GM06990 (cell line): Measurements from ENCODE around the gene RASL10A.

Source experiments
- DNase-seq: peaks from one replicate; pipeline ENCODE4 v3.0.0-alpha.2; 2011; ENCODE audit not compliant: insufficient read length; ENCODE audit errors: extremely low read depth
- H3K27me3 ChIP-seq: replicated peaks from 2 replicates; pipeline ENCODE4 v1.6.0; 2011; ENCODE audit warnings: low read length; ENCODE audit not compliant: control insufficient read depth, insufficient read depth
- H3K36me3 ChIP-seq: 2 replicates; pipeline ENCODE4 v1.5.1; 2011; ENCODE audit warnings: low read length; ENCODE audit not compliant: control insufficient read depth, insufficient read depth
- H3K4me3 ChIP-seq: replicated peaks from 2 replicates; pipeline ENCODE4 v1.5.1; 2011; ENCODE audit warnings: low read depth, mild to moderate bottlenecking, control low read depth, low read length
- TF ChIP-seq, protein P1 (sequence below): IDR thresholded peaks from 2 replicates; pipeline ENCODE4 v1.5.1; 2011; ENCODE audit warnings: low read length, control low read depth, mild to moderate bottlenecking, inconsistent platforms; ENCODE audit not compliant: insufficient read depth, poor library complexity, severe bottlenecking

RASL10A gene

GRCh38 chr22:29325356-29325755 lies 9.9 kb upstream of the RASL10A start:
- TF ChIP-seq, protein P1, sequence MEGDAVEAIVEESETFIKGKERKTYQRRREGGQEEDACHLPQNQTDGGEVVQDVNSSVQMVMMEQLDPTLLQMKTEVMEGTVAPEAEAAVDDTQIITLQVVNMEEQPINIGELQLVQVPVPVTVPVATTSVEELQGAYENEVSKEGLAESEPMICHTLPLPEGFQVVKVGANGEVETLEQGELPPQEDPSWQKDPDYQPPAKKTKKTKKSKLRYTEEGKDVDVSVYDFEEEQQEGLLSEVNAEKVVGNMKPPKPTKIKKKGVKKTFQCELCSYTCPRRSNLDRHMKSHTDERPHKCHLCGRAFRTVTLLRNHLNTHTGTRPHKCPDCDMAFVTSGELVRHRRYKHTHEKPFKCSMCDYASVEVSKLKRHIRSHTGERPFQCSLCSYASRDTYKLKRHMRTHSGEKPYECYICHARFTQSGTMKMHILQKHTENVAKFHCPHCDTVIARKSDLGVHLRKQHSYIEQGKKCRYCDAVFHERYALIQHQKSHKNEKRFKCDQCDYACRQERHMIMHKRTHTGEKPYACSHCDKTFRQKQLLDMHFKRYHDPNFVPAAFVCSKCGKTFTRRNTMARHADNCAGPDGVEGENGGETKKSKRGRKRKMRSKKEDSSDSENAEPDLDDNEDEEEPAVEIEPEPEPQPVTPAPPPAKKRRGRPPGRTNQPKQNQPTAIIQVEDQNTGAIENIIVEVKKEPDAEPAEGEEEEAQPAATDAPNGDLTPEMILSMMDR: no peak
- no peak for DNase-seq
- Histone ChIP-seq H3K36me3 (peaks cover 36% of the 10 kb centered on the region), H3K4me3 (no peak overlapping the region), H3K27me3 (no peaks in the 10 kb centered on the region)

- TF ChIP-seq, protein P1: no peak
- no peaks in the 10 kb centered on the region for H3K27me3 ChIP-seq
- no peak for DNase-seq
- H3K4me3 ChIP-seq: no peak overlapping the region
- peaks cover 21% of the 10 kb centered on the region for H3K36me3 ChIP-seq
Measured at GRCh38 chr22:29323641-29324040, 8.1 kb upstream of the RASL10A start.

DNA sequence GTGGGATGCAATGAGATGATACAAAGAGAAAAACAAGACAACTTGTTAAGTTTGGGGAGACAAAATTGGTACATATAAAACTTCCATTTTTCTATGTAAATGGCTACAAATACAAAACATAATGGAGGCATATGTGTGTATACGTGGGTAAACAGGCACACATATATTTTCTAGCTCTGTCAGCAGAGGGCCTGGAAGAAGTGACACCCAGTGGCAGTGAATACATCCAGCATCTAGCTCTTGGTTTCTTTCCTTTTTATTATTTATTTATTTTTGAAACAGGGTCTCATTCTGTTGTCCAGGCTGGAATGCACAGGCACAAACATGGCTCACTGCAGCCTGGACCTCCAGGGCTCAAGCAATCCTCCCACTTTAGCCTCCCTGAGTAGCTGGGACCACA lies 5.0 kb upstream of the RASL10A start:
- H3K36me3 ChIP-seq: no peaks in the 10 kb centered on the region
- no peak for DNase-seq
- H3K4me3 ChIP-seq: no peak overlapping the region
- no peaks in the 10 kb centered on the region; the same call in 1 of the 2 replicates for H3K27me3 ChIP-seq
- TF ChIP-seq, protein P1: no peak

GRCh38 chr22:29319072-29319471 lies 3.6 kb upstream of the RASL10A start:
- no peaks in the 10 kb centered on the region for H3K36me3 ChIP-seq
- TF ChIP-seq, protein P1: no peak
- no peak for DNase-seq

GRCh38 chr22:29317827-29318454 lies 2.4 kb upstream of the RASL10A start:
- no peak for DNase-seq
- TF ChIP-seq, protein P1: no peak
- Histone ChIP-seq H3K36me3 (no peaks in the 10 kb centered on the region), H3K4me3 (no peak overlapping the region), H3K27me3 (peaks cover 1% of the 10 kb centered on the region)

More at GRCh38 chr22:29319072-29319471, 3.6 kb upstream of the RASL10A start:
- Histone ChIP-seq H3K27me3 (peaks cover 1% of the 10 kb centered on the region), H3K4me3 (no peak overlapping the region)
